CD14-positive monocyte (primary cell): ENCODE data around the gene CMTM1. TPM values are rescaled to one million over a fixed set of nuclear protein-coding genes. Genes with fewer than 3 reads are reported as not detected.
A peak's percentile ranks its signal among the peaks of the same experiment; 100 is the strongest.

Source experiments
- DNase-seq, 3 donors: peaks; one replicate each; pipeline ENCODE4 v3.0.0-alpha.2; 2011 to 2022
- H2AFZ ChIP-seq: 2 replicates; pipeline ENCODE4 v1.6.0; 2012; ENCODE audit warnings: mild to moderate bottlenecking, low read depth, low read length, inconsistent platforms; ENCODE audit not compliant: insufficient read depth, poor library complexity, severe bottlenecking
- H3K27ac ChIP-seq, 2 donors: 1 replicate in 1 of 2; 2 replicates in 1 of 2; pipeline ENCODE4 v1.5.1; 2012 to 2013; ENCODE audit warnings: low read length in 2 of 2, control low read depth in 1 of 2, inconsistent platforms in 1 of 2, low read depth in 1 of 2, mild to moderate bottlenecking in 1 of 2
- H3K27me3 ChIP-seq, 2 donors: one replicate each; pipeline versions ENCODE4 v1.6.0 to v1.6.1; 2011 to 2013; ENCODE audit warnings: low read length in 2 of 2; ENCODE audit not compliant: control insufficient read depth in 2 of 2, insufficient read depth in 2 of 2
- H3K36me3 ChIP-seq, 2 donors: replicated peaks in 1 of 2; 1 replicate in 1 of 2; 2 replicates in 1 of 2; pipeline versions ENCODE4 v1.5.1 to v1.6.1; 2012 to 2013; ENCODE audit warnings: low read length in 2 of 2, control low read depth in 1 of 2, inconsistent platforms in 1 of 2, mild to moderate bottlenecking in 1 of 2; ENCODE audit not compliant: insufficient read depth in 2 of 2, control insufficient read depth in 1 of 2
- H3K4me1 ChIP-seq, 2 donors: 1 replicate in 1 of 2; 2 replicates in 1 of 2; pipeline versions ENCODE4 v1.5.1 to v1.6.1; 2012 to 2013; ENCODE audit warnings: low read length in 2 of 2, control low read depth in 1 of 2, inconsistent platforms in 1 of 2, mild to moderate bottlenecking in 1 of 2, moderate library complexity in 1 of 2; ENCODE audit not compliant: insufficient read depth in 2 of 2, control insufficient read depth in 1 of 2
- H3K4me2 ChIP-seq: replicated peaks from 2 replicates; pipeline ENCODE3; 2012; ENCODE audit warnings: low read length, moderate library complexity, mild to moderate bottlenecking; ENCODE audit not compliant: poor library complexity, severe bottlenecking; ENCODE audit errors: extremely low read depth
- H3K4me3 ChIP-seq, 3 experiments: fragments of 200-600 bp in 1 of 3; sonication (generic) in 1 of 3; replicated peaks in 1 of 3; 1 replicate in 2 of 3; 2 replicates in 1 of 3; pipeline ENCODE4 v1.5.1; 2011 to 2013; ENCODE audit warnings: low read length in 3 of 3, mild to moderate bottlenecking in 3 of 3, control low read depth in 2 of 3, low read depth in 2 of 3, inconsistent platforms in 1 of 3, moderate library complexity in 1 of 3
- H3K79me2 ChIP-seq: 2 replicates; pipeline ENCODE4 v1.6.0; 2012; ENCODE audit warnings: mild to moderate bottlenecking, control low read depth, inconsistent platforms, low read length, moderate library complexity; ENCODE audit not compliant: insufficient read depth
- H3K9ac ChIP-seq: 2 replicates; pipeline ENCODE4 v1.6.0; 2017; ENCODE audit warnings: low read length, mild to moderate bottlenecking; ENCODE audit not compliant: insufficient read depth, poor library complexity, severe bottlenecking
- H3K9me3 ChIP-seq, 2 donors: replicated peaks in 1 of 2; 1 replicate in 1 of 2; 2 replicates in 1 of 2; pipeline versions ENCODE4 v1.5.1 to v1.6.1; 2012 to 2013; ENCODE audit warnings: low read length in 2 of 2, control low read depth in 1 of 2; ENCODE audit not compliant: control insufficient read depth in 1 of 2, insufficient read depth in 1 of 2
- H4K20me1 ChIP-seq: 2 replicates; pipeline ENCODE4 v1.6.0; 2012; ENCODE audit warnings: mild to moderate bottlenecking, low read length, control low read depth, moderate library complexity; ENCODE audit not compliant: insufficient read depth
- H3K27ac Mint-ChIP-seq, 7 donors: one replicate each; pipeline ENCODE4 v1.8.0; 2020; ENCODE audit warnings: mild to moderate bottlenecking in 7 of 7, mixed read lengths in 7 of 7, moderate library complexity in 6 of 7, inconsistent platforms in 2 of 7
- H3K27me3 Mint-ChIP-seq, 3 donors: one replicate each; pipeline ENCODE4 v1.8.0; 2021 to 2022; ENCODE audit warnings: low read depth in 3 of 3, mild to moderate bottlenecking in 3 of 3, mixed read lengths in 3 of 3, moderate library complexity in 3 of 3, inconsistent platforms in 1 of 3
- H3K36me3 Mint-ChIP-seq, 2 donors: one replicate each; pipeline ENCODE4 v1.8.0; 2020; ENCODE audit warnings: mixed read lengths in 2 of 2, inconsistent platforms in 1 of 2, mild to moderate bottlenecking in 1 of 2
- H3K4me1 Mint-ChIP-seq: one replicate; pipeline ENCODE4 v1.8.0; 2020; ENCODE audit warnings: mild to moderate bottlenecking, mixed read lengths
- H3K4me3 Mint-ChIP-seq, 2 donors: one replicate each; pipeline ENCODE4 v1.8.0; 2020; ENCODE audit warnings: mild to moderate bottlenecking in 2 of 2, mixed read lengths in 2 of 2, moderate library complexity in 1 of 2
- H3K9me3 Mint-ChIP-seq, 7 donors: one replicate each; pipeline ENCODE4 v1.8.0; 2020 to 2022; ENCODE audit warnings: mixed read lengths in 7 of 7, mild to moderate bottlenecking in 6 of 7, moderate library complexity in 6 of 7, inconsistent platforms in 2 of 7
- WGBS: methylation state at CpG from one replicate; pipeline ENCODE4 v1.1.5; 2013; ENCODE audit warnings: missing lambda C conversion rate; ENCODE audit not compliant: insufficient coverage; 5-methylcytosine and 5-hydroxymethylcytosine counted together
- intact Hi-C, 2 donors: fragments of 100-400 bp; cut with micrococcal nuclease; formaldehyde crosslinking; loops; one replicate each; pipeline versions ENCODE4 v1.15.0 to v1.15.1; 2023
- polyA plus RNA-seq, 3 donors: library from polyadenylated mRNA; depleted of rRNA in 1 of 3; unstranded in 2 of 3; stranded (reverse) in 1 of 3; fragments of 300-500 nt in 2 of 3; fragments of >200 nt in 1 of 3; fragmentation: Illumina TruSeq in 2 of 3; gene quantifications; 1 replicate in 2 of 3; 2 replicates in 1 of 3; pipeline ENCODE4 v1.2.3, GENCODE V29; 2012 to 2021
- TF ChIP-seq, protein P1 (sequence below): fragments of 200-600 bp; IDR thresholded peaks from one replicate; pipeline ENCODE4 v1.8.0; 2022; ENCODE audit warnings: antibody characterized with exemption, mild to moderate bottlenecking

CMTM1 gene
- polyA plus RNA-seq, 3 donors: 1.6 to 3.3 (median 2.5) TPM

DNA sequence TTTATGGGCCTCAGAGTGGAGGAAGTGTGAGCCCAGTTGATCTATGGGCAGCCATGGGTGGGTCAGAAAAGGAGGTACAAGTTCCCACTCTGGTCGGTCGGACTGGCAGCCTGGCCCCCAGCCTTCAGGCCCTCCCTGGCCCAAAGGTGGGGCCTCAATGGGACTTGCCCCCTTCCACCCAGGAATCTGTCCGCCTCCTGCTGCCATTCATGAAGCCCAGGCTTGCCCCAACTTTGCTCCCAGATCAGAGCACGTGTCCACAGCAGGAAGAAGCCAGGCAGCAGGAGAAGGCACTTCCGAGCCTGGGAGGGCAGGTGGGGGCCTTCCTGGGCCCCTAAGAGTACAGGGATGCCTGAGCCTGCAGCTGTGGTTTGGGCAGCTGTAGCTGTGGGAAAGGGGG lies 35.2 kb downstream of the CMTM1 start:
- Mint-ChIP-seq H3K27me3 (peaks cover 12 to 15% (median 14%) of the 10 kb centered on the region in 3 donors), H3K4me1 (peaks cover 31% of the 10 kb centered on the region), H3K9me3 (peaks cover 0 to 12% (median 8%) of the 10 kb centered on the region in 7 donors), H3K27ac (no peak overlapping the region), H3K36me3 (peaks cover 0 to 9% of the 10 kb centered on the region in 2 donors), H3K4me3 (no peak overlapping the region)
- Histone ChIP-seq H2AFZ (no peak overlapping the region), H4K20me1 (peaks cover 5% of the 10 kb centered on the region), H3K4me1 (peaks cover 18 to 20% of the 10 kb centered on the region in 2 donors), H3K9ac (no peak overlapping the region), H3K4me3 (no peak overlapping the region), H3K4me2 (no peak overlapping the region), H3K27me3 (no peaks in the 10 kb centered on the region), H3K79me2 (peaks cover 18% of the 10 kb centered on the region), H3K27ac (no peak overlapping the region), H3K36me3 (no peaks in the 10 kb centered on the region), H3K9me3 (peaks cover 0 to 10% of the 10 kb centered on the region in 2 donors)
- intact Hi-C loops: loop anchor here (5.0 to 10.0 kb wide), 2 partner anchors 34 to 263 kb away; partner anchors contain the start of gene CMTM1 (in 1 of the 2)
- WGBS: 89% methylated on average over 3 of the region's 5 CpGs
- TF ChIP-seq, protein P1, sequence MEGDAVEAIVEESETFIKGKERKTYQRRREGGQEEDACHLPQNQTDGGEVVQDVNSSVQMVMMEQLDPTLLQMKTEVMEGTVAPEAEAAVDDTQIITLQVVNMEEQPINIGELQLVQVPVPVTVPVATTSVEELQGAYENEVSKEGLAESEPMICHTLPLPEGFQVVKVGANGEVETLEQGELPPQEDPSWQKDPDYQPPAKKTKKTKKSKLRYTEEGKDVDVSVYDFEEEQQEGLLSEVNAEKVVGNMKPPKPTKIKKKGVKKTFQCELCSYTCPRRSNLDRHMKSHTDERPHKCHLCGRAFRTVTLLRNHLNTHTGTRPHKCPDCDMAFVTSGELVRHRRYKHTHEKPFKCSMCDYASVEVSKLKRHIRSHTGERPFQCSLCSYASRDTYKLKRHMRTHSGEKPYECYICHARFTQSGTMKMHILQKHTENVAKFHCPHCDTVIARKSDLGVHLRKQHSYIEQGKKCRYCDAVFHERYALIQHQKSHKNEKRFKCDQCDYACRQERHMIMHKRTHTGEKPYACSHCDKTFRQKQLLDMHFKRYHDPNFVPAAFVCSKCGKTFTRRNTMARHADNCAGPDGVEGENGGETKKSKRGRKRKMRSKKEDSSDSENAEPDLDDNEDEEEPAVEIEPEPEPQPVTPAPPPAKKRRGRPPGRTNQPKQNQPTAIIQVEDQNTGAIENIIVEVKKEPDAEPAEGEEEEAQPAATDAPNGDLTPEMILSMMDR: no peak
- no peak for DNase-seq

DNA sequence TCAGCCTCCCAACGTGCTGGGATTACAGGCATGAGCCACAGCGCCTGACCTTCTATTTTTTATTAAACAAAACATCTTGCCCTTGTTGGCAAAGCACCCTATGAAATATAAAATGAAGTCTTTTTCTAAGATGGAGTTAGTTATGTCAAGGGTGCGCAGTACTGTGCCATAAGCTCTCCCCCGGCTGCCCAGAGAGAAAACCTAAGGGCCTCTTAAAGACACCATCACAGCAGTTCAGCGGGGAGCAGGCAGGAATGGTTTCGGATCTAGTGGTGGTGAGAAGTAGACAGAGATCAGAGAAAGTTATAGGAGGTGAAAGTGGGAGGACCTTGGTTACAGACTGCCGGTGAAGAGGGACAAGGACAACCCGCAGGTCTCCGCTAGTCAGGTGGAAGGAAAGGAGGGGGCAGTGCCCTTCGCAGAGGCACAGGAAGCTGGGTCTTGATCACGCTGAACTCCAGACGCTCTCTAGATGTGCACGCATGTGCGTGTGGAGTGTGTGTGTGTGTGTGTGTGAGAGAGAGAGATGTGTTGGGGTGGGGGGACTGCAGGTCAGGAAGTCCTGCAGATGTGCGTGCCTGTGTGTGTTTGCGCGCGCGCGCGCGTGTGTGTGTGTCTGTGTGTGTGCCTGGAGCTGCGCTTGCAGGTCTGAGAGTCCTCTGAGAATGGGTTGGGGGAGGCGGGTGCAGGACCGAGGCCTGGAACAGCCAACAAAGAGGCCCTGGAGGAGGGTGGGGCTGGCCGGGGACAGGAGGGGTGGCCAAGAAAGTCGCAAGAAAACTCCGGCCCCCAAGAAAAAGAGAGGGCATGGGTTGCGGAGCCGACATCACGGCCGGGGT lies 37.5 kb downstream of the CMTM1 start:
- H3K27ac ChIP-seq: peak overlapping the region in 1 of 2 donors; percentile 73
- under 1% methylated on average over 25 of the region's 32 CpGs for WGBS

More for the DNA sequence above, 37.5 kb downstream of the CMTM1 start:
- TF ChIP-seq, protein P1: no peak
- peaks cover 4 to 15% of the 10 kb centered on the region in 2 donors for H3K36me3 ChIP-seq
- peaks cover 43% of the 10 kb centered on the region for H3K4me1 Mint-ChIP-seq
- peak; percentile 57 to 83 (median 64) for DNase-seq
- peaks cover 0 to 10% of the 10 kb centered on the region in 2 donors for H3K9me3 ChIP-seq
- peak overlapping the region; percentile 73 for H2AFZ ChIP-seq
- intact Hi-C loops: loop anchor here (2.0 to 10.0 kb wide), 3 partner anchors 36 to 261 kb away; partner anchors contain the start of gene CMTM1 (in 1 of the 2)
- H3K27me3 Mint-ChIP-seq: peaks cover 9 to 15% (median 12%) of the 10 kb centered on the region in 3 donors
- H3K4me2 ChIP-seq: peak overlapping the region; percentile 94
- H3K79me2 ChIP-seq: peaks cover 35% of the 10 kb centered on the region
- H3K27ac Mint-ChIP-seq: peak overlapping the region in 6 of 7 donors; percentile 52 to 90 (median 76)
- H3K4me3 ChIP-seq: peak overlapping the region; percentile 74 to 91 (median 91)
- H3K27me3 ChIP-seq: no peaks in the 10 kb centered on the region
- H3K36me3 Mint-ChIP-seq: peaks cover 7 to 24% of the 10 kb centered on the region in 2 donors
- peaks cover 28% of the 10 kb centered on the region for H4K20me1 ChIP-seq
- peak overlapping the region; percentile 88 for H3K9ac ChIP-seq
- peak overlapping the region; percentile 93 to 95 for H3K4me3 Mint-ChIP-seq
- peaks cover 40 to 42% of the 10 kb centered on the region in 2 donors for H3K4me1 ChIP-seq
- H3K9me3 Mint-ChIP-seq: peaks cover 0 to 12% (median 8%) of the 10 kb centered on the region in 7 donors
